ENCODE measurements around the gene DNAJC21. TPM values are rescaled to one million over a fixed set of nuclear protein-coding genes. Genes with fewer than 3 reads are reported as not detected.

Gene DNAJC21
- 54.5 TPM for total RNA-seq (2021; ENCODE audit: unreplicated experiment)
- 40.6 TPM for polyA plus RNA-seq (2012; ENCODE audit: insufficient read length)
- percentile 84 among the genes with signal in this experiment for Bru-seq, nascent RNA
- percentile 88 among the genes with signal in this experiment for BruChase-seq, experiment 1, labeled RNA remaining after a 2-hour chase
- BruChase-seq, experiment 2, labeled RNA remaining after a 6-hour chase = percentile 92 among the genes with signal in this experiment
- long read RNA-seq, full-length matches to known transcripts = 69 of 135 reads
- long read RNA-seq, partial matches to known transcripts = 35 of 135 reads
- long read RNA-seq, other reads (novel, unspliced or antisense) = 31 of 135 reads

DNA sequence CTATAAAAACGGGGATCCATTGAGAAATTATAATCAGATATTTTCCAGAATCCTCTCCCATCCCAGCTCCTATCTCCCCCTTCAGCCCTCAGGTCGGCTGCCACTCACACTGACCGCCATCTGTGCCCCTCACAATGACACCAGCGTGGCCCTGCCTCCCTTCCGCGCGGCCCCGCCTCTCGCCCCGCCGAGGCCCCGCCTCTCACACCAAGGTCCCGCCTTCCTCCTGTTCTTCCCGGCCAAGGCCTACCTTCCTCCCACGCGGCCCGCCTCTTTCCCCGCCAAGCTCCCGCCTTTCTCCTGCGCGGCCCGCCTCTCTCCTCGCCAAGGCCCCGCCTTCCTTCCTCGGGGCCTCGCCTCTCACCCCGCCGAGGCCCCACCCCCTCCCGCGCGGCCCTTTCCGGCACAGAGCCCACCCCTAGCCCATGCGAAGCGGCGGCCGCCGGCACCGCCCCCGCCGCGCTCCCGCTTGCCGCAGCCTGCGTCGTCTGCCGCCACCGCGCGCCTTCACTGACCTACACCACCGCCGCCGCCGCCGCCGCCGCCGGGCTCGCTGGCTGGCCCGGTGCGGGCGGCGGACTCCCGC, at the start of gene DNAJC21:
DNAJC21 (plus strand) TSS at position 426 of the 586 bp plus-strand sequence. CDS start 261 bp downstream, outside the sequence.
- CTCF ChIA-PET = interaction anchor here (0.8 to 1.0 kb wide), 2 partner anchors 12 to 14 kb away, joined by 5 to 11 read pairs; no protein-coding TSS in a partner anchor
- H3K4me3 ChIP-seq (ENCODE audit: low read depth in 2 of 2, low read length in 2 of 2) = peak within 1 kb of the TSS; percentile 86 to 96
- no peak for TF ChIP-seq TCF7L2 (IDR thresholded peaks at IDR 0.05; ENCODE audit: low read depth, low read length)
- TF ChIP-seq POLR2AphosphoS5 (IDR thresholded peaks at IDR 0.05; ENCODE audit: low read depth, low read length) = peak; percentile 49
- POLR2A ChIA-PET = interaction anchor here (0.6 to 2.5 kb wide), 2 partner anchors 14 to 34 kb away, joined by 7 to 17 read pairs; partner anchors contain the start of genes BRIX1 and RAD1
- H3K9me3 ChIP-seq (ENCODE audit: control insufficient read depth, insufficient read depth, low read depth, low read length) = no peaks in the 10 kb centered on the region
- peak within 1 kb of the TSS; percentile 97 for H3K27ac ChIP-seq (ENCODE audit: low read length)
- in situ Hi-C loops (cut with HindIII; ENCODE audit: low pct_unique_long_range_greater_than_20kb, low sequenced_read_pairs) (no loop called here), intact Hi-C loops (cut with micrococcal nuclease; ENCODE audit: unreplicated experiment) (no loop called here)
- no TSS peak for BruUV-seq (replicated peaks)
- ATAC-seq (peak; percentile 96), DNase-seq (ENCODE audit: low read depth, low spot score) (peak; percentile 87)
- peaks cover 30% of the 10 kb centered on the region for H3K36me3 ChIP-seq (ENCODE audit: control insufficient read depth, insufficient read depth, low read length)
- no peaks in the 10 kb centered on the region for H3K27me3 ChIP-seq (ENCODE audit: control insufficient read depth, insufficient read depth, low read length)
- peaks cover 24% of the 10 kb centered on the region for H3K4me1 ChIP-seq (ENCODE audit: control insufficient read depth, insufficient read depth, low read length)

DNA sequence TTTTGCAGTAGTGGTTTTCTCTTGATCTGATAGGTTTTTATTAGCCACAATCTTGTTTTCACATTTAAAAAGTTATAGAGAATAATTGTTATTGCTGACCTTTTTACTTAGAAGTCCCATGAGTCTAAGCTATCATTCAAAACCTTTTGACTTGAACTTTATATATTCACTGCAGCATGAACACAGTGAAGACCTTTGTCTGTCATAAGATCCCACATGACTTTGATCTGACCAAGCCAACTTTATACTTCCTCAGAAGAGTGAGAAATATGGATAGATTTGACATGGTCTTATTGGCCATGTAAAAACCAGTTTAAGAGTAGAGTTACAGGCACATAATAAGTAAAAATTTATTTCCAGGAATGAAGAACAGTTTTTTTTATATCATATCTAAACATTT, 48.1 kb upstream of the DNAJC21 start:
- intact Hi-C loops (cut with micrococcal nuclease; ENCODE audit: unreplicated experiment) = no loop called here
- Histone ChIP-seq H3K4me1 (ENCODE audit: control insufficient read depth, insufficient read depth, low read length) (no peaks in the 10 kb centered on the region), H3K4me3 (ENCODE audit: low read depth in 2 of 2, low read length in 2 of 2) (no peak overlapping the region), H3K27ac (ENCODE audit: low read length) (no peak overlapping the region), H3K9me3 (ENCODE audit: control insufficient read depth, insufficient read depth, low read depth, low read length) (no peaks in the 10 kb centered on the region), H3K27me3 (ENCODE audit: control insufficient read depth, insufficient read depth, low read length) (peaks cover 3% of the 10 kb centered on the region), H3K36me3 (ENCODE audit: control insufficient read depth, insufficient read depth, low read length) (no peaks in the 10 kb centered on the region)
- in situ Hi-C loops (cut with HindIII; ENCODE audit: low pct_unique_long_range_greater_than_20kb, low sequenced_read_pairs) = no loop called here
- TF ChIP-seq, protein P1, sequence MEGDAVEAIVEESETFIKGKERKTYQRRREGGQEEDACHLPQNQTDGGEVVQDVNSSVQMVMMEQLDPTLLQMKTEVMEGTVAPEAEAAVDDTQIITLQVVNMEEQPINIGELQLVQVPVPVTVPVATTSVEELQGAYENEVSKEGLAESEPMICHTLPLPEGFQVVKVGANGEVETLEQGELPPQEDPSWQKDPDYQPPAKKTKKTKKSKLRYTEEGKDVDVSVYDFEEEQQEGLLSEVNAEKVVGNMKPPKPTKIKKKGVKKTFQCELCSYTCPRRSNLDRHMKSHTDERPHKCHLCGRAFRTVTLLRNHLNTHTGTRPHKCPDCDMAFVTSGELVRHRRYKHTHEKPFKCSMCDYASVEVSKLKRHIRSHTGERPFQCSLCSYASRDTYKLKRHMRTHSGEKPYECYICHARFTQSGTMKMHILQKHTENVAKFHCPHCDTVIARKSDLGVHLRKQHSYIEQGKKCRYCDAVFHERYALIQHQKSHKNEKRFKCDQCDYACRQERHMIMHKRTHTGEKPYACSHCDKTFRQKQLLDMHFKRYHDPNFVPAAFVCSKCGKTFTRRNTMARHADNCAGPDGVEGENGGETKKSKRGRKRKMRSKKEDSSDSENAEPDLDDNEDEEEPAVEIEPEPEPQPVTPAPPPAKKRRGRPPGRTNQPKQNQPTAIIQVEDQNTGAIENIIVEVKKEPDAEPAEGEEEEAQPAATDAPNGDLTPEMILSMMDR (IDR thresholded peaks at IDR 0.05) = no peak
- no peak for TF ChIP-seq POLR2AphosphoS5 (IDR thresholded peaks at IDR 0.05; ENCODE audit: low read depth, low read length)
- TF ChIP-seq SIN3A (IDR thresholded peaks at IDR 0.05; ENCODE audit: borderline replicate concordance, insufficient read depth, low read depth, low read length) = no peak
- TF ChIP-seq, protein P2, sequence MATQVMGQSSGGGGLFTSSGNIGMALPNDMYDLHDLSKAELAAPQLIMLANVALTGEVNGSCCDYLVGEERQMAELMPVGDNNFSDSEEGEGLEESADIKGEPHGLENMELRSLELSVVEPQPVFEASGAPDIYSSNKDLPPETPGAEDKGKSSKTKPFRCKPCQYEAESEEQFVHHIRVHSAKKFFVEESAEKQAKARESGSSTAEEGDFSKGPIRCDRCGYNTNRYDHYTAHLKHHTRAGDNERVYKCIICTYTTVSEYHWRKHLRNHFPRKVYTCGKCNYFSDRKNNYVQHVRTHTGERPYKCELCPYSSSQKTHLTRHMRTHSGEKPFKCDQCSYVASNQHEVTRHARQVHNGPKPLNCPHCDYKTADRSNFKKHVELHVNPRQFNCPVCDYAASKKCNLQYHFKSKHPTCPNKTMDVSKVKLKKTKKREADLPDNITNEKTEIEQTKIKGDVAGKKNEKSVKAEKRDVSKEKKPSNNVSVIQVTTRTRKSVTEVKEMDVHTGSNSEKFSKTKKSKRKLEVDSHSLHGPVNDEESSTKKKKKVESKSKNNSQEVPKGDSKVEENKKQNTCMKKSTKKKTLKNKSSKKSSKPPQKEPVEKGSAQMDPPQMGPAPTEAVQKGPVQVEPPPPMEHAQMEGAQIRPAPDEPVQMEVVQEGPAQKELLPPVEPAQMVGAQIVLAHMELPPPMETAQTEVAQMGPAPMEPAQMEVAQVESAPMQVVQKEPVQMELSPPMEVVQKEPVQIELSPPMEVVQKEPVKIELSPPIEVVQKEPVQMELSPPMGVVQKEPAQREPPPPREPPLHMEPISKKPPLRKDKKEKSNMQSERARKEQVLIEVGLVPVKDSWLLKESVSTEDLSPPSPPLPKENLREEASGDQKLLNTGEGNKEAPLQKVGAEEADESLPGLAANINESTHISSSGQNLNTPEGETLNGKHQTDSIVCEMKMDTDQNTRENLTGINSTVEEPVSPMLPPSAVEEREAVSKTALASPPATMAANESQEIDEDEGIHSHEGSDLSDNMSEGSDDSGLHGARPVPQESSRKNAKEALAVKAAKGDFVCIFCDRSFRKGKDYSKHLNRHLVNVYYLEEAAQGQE (IDR thresholded peaks at IDR 0.05; ENCODE audit: insufficient read depth in 1 of 2, low read depth in 2 of 2, low read length in 1 of 2) = no peak
- no peak for TF ChIP-seq TCF7L2 (IDR thresholded peaks at IDR 0.05; ENCODE audit: low read depth, low read length)
- no peak for ATAC-seq
- DNase-seq (ENCODE audit: low read depth, low spot score) = no peak
- CTCF ChIA-PET = no interaction called here
- BruUV-seq (replicated peaks) = no TSS peak
- POLR2A ChIA-PET = no interaction called here
